HAP-1 (cell line): ENCODE measurements around the gene USP38.
"Not testable (repeated sequence)": the region's sequence is repeated elsewhere in the genome, so short reads cannot be mapped to it uniquely, and the experiment has no call there.

ENCODE experiments used
- DNase-seq, 2 experiments: peaks; one replicate each; pipeline ENCODE4 v3.0.0-alpha.2; 2016 to 2020; ENCODE audit warnings: low spot score in 2 of 2
- H3K27me3 ChIP-seq: fragments of 250-450 bp; sonication (Bioruptor Pico); 2 replicates; pipeline ENCODE4 v1.5.1; 2020; ENCODE audit warnings: low read depth, mild to moderate bottlenecking, moderate library complexity
- H3K36me3 ChIP-seq: fragments of 250-450 bp; sonication (Bioruptor Pico); replicated peaks from 2 replicates; pipeline ENCODE4 v1.5.1; 2020; ENCODE audit warnings: mild to moderate bottlenecking
- H3K4me1 ChIP-seq: fragments of 250-450 bp; sonication (Bioruptor Pico); 2 replicates; pipeline ENCODE4 v1.5.1; 2020; ENCODE audit warnings: mild to moderate bottlenecking
- H3K4me3 ChIP-seq: fragments of 250-450 bp; sonication (Bioruptor Pico); 2 replicates; pipeline ENCODE4 v1.5.1; 2020; ENCODE audit warnings: mild to moderate bottlenecking, moderate library complexity
- H3K9me3 ChIP-seq: fragments of 250-450 bp; sonication (Bioruptor Pico); 2 replicates; pipeline ENCODE4 v1.5.1; 2020; ENCODE audit warnings: mild to moderate bottlenecking, moderate library complexity
- in situ Hi-C: fragments of 300-500 bp; cut with MboI; formaldehyde crosslinking; loops from 3 replicates; pipeline ENCODE4 v1.14.3; 2020; ENCODE audit warnings: low sequenced_read_pairs, inconsistent platforms, mixed read lengths

Gene USP38

DNA sequence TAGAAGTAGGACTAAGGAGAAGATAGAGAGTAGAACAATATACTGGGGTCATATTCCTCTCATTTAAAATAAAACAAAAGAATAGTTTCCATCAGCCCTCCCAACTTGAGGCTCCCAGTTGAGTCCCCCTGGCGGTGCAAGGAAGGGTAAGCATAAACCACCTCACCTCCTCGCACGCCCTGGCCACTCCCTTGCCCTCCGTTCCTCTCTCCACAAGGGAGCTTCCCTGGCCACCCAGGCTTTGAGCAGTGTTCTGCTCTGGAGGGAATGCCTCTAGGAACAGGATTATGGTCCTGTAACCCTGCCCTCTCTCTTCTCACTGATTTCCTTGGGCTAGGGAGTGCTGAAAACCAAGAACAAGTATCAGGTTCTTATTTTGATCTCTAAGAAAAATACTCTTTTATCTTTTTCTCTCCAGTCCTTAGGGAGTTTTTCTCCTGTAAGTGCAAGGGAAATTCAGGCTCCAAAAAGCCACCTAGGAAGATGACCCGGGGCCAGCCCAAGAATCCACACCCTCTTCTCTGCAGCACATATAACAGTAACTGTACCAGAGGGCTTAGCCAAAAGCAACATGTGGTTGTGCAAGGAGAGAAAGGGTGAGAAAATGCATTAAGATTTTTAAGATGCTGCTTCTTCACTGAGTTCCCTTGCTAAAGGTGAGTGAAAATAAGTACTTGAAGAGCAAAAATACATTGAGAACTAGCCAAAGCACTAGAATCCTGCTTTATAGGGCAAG is 69.9 kb downstream of the USP38 start:
- in situ Hi-C loops, result no loop called here

DNA sequence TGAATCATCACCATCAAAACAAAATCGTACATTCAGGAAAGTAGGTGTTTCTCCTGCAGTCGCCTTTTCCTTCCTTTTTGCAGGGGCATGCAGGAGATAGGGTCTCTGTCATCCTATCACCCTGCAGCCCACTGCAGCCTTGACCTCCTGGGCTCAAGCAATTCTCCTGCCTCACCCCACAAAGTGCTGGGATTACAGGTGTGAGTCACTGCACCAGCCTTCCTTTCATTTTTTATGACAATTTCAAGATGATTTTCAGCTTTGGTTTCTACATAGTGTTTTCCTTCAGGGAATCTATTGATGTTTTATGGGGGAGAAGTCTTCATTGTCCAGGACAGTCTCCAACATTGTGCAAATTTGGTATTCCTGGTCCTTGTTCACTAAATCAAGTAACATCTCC is 71.7 kb downstream of the USP38 start:
- DNase-seq, result no peak
- Histone ChIP-seq H3K4me1 (no peaks in the 10 kb centered on the region), H3K9me3 (no peaks in the 10 kb centered on the region), H3K27me3 (no peaks in the 10 kb centered on the region), H3K36me3 (no peaks in the 10 kb centered on the region), H3K4me3 (no peak overlapping the region)
- in situ Hi-C loops, result no loop called here

More for the DNA sequence above, 69.9 kb downstream of the USP38 start:
- no peak overlapping the region for H3K4me3 ChIP-seq
- no peaks in the 10 kb centered on the region for H3K27me3 ChIP-seq
- no peaks in the 10 kb centered on the region for H3K36me3 ChIP-seq
- H3K9me3 ChIP-seq, result no peaks in the 10 kb centered on the region
- H3K4me1 ChIP-seq, result no peaks in the 10 kb centered on the region
- no peak for DNase-seq

DNA sequence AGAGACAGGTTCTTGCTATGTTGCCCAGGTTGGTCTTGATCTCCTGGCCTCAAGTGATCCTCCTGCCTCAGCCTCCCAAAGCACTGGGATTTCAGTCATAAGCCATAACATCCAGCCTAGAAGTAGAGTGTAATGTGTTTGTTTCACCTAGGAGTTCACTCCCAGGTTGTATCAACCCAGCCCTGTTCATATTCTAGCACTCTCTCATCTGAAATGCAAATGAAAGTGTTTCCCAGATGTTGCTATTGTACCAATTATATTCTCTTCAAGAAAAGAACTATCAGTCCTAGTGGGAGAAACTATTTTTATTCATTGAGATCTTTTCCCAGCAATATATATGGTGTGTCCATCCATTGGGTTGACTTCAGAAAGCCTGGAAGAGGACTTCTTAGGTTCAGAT is 72.6 kb downstream of the USP38 start:
- in situ Hi-C loops, result no loop called here
- Histone ChIP-seq H3K4me1 (no peaks in the 10 kb centered on the region), H3K9me3 (no peaks in the 10 kb centered on the region), H3K4me3 (no peak overlapping the region), H3K36me3 (no peaks in the 10 kb centered on the region), H3K27me3 (no peaks in the 10 kb centered on the region)
- no peak for DNase-seq

DNA sequence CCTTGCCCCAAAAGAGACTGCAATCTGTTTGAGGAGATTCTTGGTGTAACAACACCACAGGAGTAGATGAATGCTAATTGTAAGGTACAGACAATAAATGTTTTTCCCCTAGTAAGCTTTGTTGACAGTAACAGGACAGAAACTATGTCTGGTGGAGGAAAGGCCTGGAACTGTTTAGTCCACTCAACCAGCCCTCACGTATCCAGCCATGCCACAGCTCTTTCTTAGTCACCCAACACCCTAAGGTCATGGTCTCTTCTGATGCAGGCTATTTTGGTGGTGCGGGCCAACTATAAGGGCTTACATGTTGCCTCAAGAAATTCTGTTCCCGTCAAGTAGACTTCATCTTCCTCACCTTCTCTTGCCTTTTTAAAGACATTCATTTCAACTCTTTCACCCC is 76.0 kb downstream of the USP38 start:
- no peak overlapping the region for H3K4me3 ChIP-seq
- no peaks in the 10 kb centered on the region for H3K36me3 ChIP-seq
- in situ Hi-C loops, result no loop called here
- no peak for DNase-seq
- no peaks in the 10 kb centered on the region for H3K9me3 ChIP-seq
- no peaks in the 10 kb centered on the region for H3K27me3 ChIP-seq
- peaks cover 3% of the 10 kb centered on the region for H3K4me1 ChIP-seq

DNA sequence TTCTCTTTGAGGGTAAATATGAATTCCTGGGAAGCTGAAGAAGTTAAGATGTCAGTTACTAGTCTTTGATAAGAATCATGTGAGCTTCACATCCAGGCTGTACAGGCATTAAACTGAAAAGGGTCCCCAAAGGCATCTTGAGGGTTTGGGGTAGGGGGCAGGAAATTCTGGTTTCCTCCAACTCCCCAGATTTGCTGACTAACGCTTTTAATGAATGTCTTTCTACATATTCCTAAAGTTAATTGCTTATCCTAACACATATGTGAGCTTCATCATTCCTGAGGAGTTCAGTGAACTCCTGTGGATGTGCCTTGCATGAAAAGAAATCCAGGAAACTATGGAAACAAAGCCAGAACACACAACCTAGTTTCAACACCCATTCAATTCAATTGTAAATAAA is 78.1 kb downstream of the USP38 start:
- no peak overlapping the region for H3K4me3 ChIP-seq
- in situ Hi-C loops, result no loop called here
- H3K9me3 ChIP-seq, result no peaks in the 10 kb centered on the region
- no peaks in the 10 kb centered on the region for H3K36me3 ChIP-seq
- H3K27me3 ChIP-seq, result no peaks in the 10 kb centered on the region
- H3K4me1 ChIP-seq, result peaks cover 3% of the 10 kb centered on the region
- DNase-seq, result peak in 1 of 2 experiments; percentile 47

DNA sequence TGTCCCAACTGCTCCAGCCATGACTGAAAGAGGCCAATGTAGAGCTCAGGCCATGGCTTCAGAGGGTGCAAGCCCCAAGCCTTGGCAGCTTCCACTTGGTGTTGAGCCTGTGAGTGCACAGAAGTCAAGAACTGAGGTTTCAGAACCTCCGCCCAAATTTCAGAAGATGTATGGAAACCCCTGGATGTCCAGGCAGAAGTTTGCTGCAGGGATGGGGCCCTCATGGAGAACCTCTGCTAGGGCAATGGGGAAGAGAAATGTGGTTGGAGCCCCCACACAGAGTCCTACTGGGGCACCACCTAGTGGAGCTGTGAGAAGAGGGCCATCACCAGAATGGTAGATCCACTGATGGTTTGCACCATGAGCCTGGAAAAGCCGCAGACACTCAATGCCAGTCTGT is 83.0 kb downstream of the USP38 start:
- H3K36me3 ChIP-seq, DNase-seq, H3K4me1 ChIP-seq, H3K9me3 ChIP-seq, H3K4me3 ChIP-seq, H3K27me3 ChIP-seq, in situ Hi-C loops: not testable (repeated sequence)

DNA sequence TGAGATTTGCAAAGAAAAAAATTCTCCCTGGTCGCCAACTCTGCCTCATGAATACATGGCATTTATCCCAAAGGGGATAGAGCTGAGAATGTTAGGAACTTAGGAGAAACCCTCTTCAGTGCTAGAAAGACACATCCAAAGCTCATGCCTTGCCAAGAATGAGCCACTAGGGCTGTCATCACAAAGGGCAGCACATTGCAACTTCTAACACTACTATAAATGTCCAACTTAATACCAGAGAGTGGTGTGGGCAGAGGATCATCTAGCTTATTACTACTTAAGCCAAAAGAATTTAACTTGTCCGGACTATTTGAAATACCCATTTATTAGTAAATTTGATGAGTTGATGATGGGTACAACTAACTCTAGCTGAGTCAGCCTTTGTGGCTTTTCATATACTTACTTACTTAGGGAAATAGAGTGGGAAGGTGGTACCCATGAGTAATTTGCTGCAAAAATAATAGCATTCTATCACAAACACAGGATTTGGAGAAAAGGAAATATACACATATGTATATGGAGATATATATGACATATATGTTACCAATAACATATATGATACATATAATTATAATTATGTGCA is 85.6 kb downstream of the USP38 start:
- Histone ChIP-seq H3K9me3 (no peaks in the 10 kb centered on the region), H3K4me1 (no peaks in the 10 kb centered on the region; the same call in 1 of the 2 replicates), H3K4me3 (no peak overlapping the region), H3K36me3 (no peaks in the 10 kb centered on the region), H3K27me3 (no peaks in the 10 kb centered on the region)
- in situ Hi-C loops, result no loop called here
- no peak for DNase-seq
